ENCODE data around the gene NTRK3.

The NTRK3 gene

DNA sequence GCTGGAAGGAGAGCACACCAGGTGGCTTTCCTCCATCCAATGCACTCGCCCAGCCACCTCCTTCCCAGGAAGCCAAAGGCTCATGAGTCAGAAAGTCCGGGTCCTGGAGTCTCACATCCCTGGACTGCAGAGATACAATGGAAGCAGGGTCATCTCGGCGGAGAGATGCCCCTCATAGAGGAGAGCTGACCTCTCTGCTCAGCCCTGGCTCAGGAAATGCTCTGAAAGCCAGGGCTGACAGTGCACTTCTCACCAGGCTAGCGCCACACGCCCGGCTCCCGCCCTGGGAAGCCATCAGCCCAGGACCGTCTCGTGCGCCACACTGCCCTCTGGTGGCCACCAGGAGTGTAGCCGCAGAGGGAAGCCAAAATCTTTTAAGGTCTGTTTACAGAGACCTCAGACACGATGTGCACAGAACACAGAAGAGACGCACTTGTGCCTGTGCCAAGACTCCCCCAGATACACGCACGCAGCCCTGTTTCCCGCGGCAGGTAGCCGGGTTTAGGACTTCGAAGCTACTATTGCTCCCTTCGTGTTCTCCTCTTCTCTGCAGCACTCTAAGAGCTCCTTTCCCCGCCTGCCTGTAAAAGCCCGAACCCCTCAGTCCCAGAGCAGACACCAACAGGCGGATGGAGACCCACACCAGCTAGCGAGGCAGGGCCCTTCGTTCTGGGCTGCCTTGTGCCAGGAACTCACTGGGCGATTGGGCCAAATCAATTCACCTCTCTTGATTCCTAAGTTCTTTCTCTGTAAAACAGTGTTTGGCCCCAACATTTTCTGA, 9.7 kb downstream of the NTRK3 start:
- no peak overlapping the region for H3K4me3 Mint-ChIP-seq

DNA sequence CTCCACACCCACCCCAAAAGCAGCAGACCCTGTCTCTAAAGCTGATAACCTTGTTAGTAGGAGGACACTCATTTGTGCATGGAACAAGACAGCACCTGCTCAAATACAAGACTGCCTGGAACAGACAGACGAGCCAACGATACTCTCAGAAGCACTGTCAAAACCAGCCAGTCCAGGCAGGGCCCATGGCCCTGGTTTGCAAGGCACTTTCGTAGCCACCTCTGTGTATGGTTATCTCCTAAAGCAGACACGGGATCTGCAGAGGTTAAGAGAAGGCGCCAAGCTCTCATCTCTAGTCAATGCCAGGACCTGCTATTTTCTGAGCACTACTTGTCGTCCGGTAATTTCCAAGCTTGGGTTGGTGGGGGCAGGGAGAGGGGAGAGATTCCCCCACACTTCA, 10.5 kb downstream of the NTRK3 start:
- Mint-ChIP-seq H3K4me1 (ENCODE audit: low read depth) (peaks cover 2% of the 10 kb centered on the region), H3K36me3 (ENCODE audit: low read depth) (no peaks in the 10 kb centered on the region), H3K9me3 (no peaks in the 10 kb centered on the region), H3K27me3 (ENCODE audit: low read depth) (peaks cover 10% of the 10 kb centered on the region), H3K27ac (no peak overlapping the region), H3K4me3 (no peak overlapping the region)

More for the DNA sequence above, 9.7 kb downstream of the NTRK3 start:
- H3K4me1 Mint-ChIP-seq (ENCODE audit: low read depth) = peaks cover 2% of the 10 kb centered on the region
- H3K36me3 Mint-ChIP-seq (ENCODE audit: low read depth) = no peaks in the 10 kb centered on the region
- H3K9me3 Mint-ChIP-seq = no peaks in the 10 kb centered on the region
- H3K27me3 Mint-ChIP-seq (ENCODE audit: low read depth) = peaks cover 10% of the 10 kb centered on the region
- H3K27ac Mint-ChIP-seq = no peak overlapping the region

DNA sequence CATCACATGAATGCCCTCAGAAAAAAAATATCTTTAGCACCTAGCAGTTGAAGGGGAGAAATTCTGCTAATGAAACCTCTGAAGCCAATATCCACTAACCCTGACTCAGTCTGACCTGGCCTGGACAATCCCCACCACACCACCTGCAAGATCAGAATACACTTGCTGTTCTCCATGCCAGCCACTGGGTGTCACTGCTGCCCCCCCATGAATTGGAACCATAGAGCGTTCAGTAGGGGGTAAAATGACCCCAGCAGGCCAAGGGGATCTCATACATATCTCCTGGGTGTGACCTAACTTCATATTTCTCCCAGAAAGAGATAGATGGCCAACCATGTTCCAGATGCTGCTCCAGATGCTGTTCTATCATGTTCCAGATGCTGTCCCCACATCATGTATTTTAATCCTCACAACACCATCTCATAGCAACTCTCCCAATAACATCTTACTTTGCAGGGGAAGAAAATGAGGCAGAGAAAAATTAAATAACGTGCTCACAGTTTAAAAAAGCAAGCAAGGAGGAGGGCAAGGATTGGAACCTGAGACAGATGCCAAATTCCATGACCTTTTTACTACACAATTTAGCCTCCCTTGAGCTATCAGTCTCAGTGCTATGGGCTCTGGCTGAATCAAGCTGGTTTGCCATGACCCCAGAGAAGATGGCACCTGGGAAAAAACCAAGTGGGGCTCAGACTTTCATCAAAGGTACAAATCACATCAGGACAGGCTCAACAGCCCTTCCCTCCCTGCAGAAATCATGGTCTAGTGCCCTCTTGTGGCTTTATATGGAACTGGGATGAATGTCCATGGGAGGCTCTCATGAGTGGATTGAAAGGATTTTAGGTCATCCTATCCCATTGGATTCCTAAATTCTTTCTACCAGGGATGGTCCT, 12.4 kb downstream of the NTRK3 start:
- H3K4me3 Mint-ChIP-seq = no peak overlapping the region
- H3K4me1 Mint-ChIP-seq (ENCODE audit: low read depth) = peaks cover 2% of the 10 kb centered on the region
- H3K27me3 Mint-ChIP-seq (ENCODE audit: low read depth) = peaks cover 10% of the 10 kb centered on the region
- no peaks in the 10 kb centered on the region for H3K36me3 Mint-ChIP-seq (ENCODE audit: low read depth)
- H3K27ac Mint-ChIP-seq = no peak overlapping the region
- no peaks in the 10 kb centered on the region for H3K9me3 Mint-ChIP-seq

DNA sequence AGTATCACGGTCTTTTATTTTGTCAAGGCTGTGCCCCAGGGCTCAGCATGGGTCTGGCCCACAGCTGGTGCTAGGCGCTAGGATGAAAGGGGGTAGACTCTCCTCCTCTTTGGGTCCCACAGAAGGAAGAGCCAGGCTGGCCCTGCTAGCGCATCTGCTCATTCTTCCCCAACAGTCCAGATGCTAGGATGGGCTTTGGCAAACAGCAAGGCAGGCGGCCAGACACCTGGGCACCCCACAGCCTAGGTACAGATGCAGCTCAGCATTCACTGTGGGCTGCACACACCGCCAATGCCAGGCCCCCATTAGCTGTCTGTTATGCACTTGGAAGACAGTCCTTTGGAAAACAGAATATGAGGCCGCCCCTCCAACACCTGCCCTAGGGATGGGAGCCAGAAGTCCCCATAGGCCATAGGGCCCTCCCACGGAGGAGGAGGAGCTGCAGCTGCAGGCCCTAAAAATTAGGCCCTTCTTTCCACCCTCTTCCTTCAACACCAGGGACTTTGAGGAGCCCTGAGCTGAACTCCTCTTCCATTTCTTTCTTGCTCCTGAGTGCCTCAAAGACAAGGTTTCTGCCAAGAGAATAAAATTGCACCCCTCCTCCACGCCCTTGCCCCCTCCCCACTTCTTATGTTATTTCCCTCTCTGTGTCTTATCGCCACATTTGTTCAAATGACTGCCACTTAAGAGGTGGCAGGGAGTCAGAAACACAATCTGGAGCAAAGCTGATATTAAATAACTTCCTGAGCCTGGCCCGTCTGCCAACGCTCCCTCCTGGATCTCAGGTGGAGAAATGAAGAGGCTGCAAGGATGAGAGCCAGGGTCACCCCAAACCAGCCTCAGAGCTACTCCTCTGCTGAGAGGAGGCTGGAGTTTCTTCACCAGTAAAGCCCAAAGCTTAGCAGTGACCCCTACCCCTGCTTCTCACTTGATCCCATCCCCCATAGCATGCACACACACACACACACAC, 13.7 kb downstream of the NTRK3 start:
- no peaks in the 10 kb centered on the region for H3K36me3 Mint-ChIP-seq (ENCODE audit: low read depth)
- H3K27me3 Mint-ChIP-seq (ENCODE audit: low read depth) = peaks cover 10% of the 10 kb centered on the region
- no peaks in the 10 kb centered on the region for H3K9me3 Mint-ChIP-seq
- H3K4me3 Mint-ChIP-seq = no peak overlapping the region
- peaks cover 2% of the 10 kb centered on the region for H3K4me1 Mint-ChIP-seq (ENCODE audit: low read depth)
- no peak overlapping the region for H3K27ac Mint-ChIP-seq

DNA sequence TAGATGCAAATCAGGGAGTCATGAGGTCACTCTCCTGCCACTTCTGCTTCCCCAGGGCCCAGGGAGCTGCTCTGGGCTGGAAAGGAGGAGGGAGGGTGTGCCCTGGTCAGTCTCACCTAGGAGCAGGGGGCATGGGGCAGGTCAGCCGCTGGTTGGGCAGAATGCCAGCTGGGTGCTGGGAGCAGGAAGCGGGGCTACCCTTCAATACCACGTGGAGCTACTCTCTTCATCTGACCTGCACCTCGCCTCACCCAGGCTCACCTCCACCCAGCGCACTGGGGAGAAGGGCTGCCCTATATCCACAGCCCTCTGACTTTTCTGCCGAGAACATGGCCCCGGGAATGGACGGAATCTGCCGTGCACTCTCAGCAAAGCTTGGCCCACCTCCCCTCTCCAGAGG, 15.1 kb downstream of the NTRK3 start:
- Mint-ChIP-seq H3K9me3 (no peaks in the 10 kb centered on the region), H3K4me3 (no peak overlapping the region), H3K27me3 (ENCODE audit: low read depth) (peaks cover 13% of the 10 kb centered on the region), H3K36me3 (ENCODE audit: low read depth) (no peaks in the 10 kb centered on the region), H3K27ac (no peak overlapping the region), H3K4me1 (ENCODE audit: low read depth) (peaks cover under 1% of the 10 kb centered on the region)

DNA sequence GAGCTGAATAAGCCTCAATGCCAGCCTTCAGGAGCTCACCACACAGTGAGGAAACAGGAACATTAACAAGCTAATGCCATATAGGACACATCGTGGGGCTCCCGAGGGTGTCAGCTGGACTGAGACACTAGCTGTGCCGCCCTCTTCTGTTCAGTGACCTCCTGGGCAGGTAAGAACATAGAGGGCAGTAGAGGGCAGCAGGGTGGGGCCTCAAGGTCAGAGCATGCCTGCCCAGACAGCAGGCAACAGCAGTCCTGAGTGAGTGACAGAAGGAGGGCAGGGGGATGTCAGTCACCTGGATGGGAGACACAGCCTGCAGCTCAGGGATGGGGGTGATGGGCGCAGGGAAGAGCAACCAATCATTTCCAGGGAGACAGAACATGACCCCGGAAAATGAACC, 15.5 kb downstream of the NTRK3 start:
- Mint-ChIP-seq H3K36me3 (ENCODE audit: low read depth) (no peaks in the 10 kb centered on the region), H3K27ac (no peak overlapping the region), H3K9me3 (no peaks in the 10 kb centered on the region), H3K4me3 (no peak overlapping the region), H3K4me1 (ENCODE audit: low read depth) (no peaks in the 10 kb centered on the region), H3K27me3 (ENCODE audit: low read depth) (peaks cover 9% of the 10 kb centered on the region)

DNA sequence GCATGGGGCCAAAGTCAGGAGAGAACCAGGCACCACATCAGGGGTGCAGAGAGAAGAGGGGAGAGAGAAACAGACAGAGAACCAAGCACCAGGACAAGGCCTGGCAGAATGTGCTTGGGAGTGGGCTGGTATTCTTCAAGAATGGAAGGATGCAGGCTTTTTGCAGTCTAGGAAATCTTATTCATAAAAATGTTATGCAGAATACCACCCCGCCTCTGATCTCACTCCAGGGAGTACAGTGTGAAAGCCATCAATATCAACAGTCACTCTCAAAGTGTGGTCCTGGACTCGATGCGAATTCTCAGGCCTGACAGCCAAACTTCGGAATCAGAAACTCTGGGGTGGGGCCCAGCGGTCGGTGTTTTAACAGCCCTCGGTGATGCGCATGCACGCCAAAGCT, 16.9 kb downstream of the NTRK3 start:
- Mint-ChIP-seq H3K4me3 (no peak overlapping the region), H3K36me3 (ENCODE audit: low read depth) (no peaks in the 10 kb centered on the region), H3K4me1 (ENCODE audit: low read depth) (no peaks in the 10 kb centered on the region), H3K9me3 (no peaks in the 10 kb centered on the region), H3K27me3 (ENCODE audit: low read depth) (peaks cover 9% of the 10 kb centered on the region), H3K27ac (no peak overlapping the region)

DNA sequence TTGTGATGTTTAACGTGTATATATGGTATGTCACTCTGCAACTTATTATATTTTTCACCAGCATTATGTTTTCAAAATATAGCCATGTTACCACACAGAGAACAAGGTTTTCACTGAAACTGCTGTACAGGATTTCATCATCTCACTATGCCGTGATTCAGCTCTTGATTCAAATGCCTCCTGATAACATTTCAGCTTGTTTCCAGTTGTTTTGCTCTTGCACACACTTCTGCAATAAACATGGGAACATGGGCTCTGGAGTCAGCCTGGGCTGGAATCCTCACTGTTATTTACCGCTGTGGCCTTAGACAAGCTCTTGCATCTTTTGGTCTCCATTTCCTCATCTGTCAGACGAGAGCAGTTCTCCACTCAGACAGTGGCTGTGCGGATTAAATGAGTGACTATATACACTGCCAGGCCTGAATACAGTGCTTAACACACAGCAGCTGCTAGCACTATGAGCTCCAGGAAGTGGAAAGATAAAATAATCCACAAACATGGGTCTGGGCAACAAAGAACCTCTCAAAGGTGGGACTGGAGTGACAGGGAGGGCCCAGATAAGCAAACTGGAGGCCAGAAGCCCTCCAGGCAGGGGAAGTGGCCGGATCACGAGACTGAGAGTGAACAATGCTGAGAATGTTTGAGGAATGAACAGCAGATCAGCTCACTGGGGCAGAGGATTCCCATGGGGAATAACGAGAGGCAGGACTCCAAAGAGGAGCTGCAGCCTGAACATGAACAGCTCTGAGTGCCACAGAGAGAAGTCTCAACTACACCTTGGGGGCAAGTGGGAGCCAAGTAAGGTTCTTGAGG, 17.7 kb downstream of the NTRK3 start:
- no peaks in the 10 kb centered on the region for H3K4me1 Mint-ChIP-seq (ENCODE audit: low read depth)
- no peaks in the 10 kb centered on the region for H3K9me3 Mint-ChIP-seq
- H3K27me3 Mint-ChIP-seq (ENCODE audit: low read depth) = peaks cover 9% of the 10 kb centered on the region
- no peak overlapping the region for H3K27ac Mint-ChIP-seq
- H3K36me3 Mint-ChIP-seq (ENCODE audit: low read depth) = no peaks in the 10 kb centered on the region
- H3K4me3 Mint-ChIP-seq = no peak overlapping the region

DNA sequence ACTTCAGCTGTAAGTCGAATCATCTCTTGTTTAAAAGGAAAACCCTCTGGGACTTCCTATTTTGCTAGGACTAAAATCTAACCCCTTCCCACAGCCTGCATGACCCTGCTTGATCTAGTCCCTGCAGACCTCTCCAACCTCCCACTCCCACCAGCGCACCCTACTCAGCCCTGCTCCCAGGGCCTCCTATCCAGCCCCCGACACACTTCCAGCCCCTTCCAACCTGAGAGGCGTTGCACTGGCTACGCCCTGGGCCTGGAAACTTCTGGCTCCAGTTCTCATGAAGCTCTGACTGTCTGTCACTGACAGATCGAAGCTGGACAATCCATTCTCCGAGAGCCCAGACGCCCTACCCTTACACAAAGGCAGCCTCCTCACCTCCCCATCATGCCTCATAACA, 21.8 kb downstream of the NTRK3 start:
- H3K27me3 Mint-ChIP-seq (ENCODE audit: low read depth) = peaks cover 9% of the 10 kb centered on the region
- H3K27ac Mint-ChIP-seq = no peak overlapping the region
- H3K4me3 Mint-ChIP-seq = no peak overlapping the region
- no peaks in the 10 kb centered on the region for H3K36me3 Mint-ChIP-seq (ENCODE audit: low read depth)
- no peaks in the 10 kb centered on the region for H3K4me1 Mint-ChIP-seq (ENCODE audit: low read depth)
- H3K9me3 Mint-ChIP-seq = no peaks in the 10 kb centered on the region

DNA sequence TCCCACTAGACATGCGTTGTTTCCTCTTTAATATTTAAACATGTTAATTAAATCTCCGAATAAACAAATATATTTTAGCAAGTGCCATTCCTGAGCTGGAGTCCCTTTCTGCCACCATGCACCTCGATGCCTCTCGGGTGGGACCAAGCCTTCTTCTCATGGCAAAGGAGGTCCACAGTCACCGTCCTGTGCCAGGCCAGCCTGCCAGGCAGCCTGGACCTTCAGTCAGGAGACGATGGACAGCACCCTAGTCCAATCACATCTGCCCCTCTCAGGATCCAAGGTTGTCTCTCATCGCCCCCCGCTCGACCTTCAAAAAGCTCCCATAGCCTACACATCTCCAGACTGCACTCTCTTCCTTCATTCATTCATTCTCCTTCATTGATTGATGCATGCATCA, 22.6 kb downstream of the NTRK3 start:
- H3K36me3 Mint-ChIP-seq (ENCODE audit: low read depth) = no peaks in the 10 kb centered on the region
- H3K27me3 Mint-ChIP-seq (ENCODE audit: low read depth) = peaks cover 9% of the 10 kb centered on the region
- no peak overlapping the region for H3K27ac Mint-ChIP-seq
- H3K4me3 Mint-ChIP-seq = no peak overlapping the region
- H3K4me1 Mint-ChIP-seq (ENCODE audit: low read depth) = no peaks in the 10 kb centered on the region
- no peaks in the 10 kb centered on the region for H3K9me3 Mint-ChIP-seq

DNA sequence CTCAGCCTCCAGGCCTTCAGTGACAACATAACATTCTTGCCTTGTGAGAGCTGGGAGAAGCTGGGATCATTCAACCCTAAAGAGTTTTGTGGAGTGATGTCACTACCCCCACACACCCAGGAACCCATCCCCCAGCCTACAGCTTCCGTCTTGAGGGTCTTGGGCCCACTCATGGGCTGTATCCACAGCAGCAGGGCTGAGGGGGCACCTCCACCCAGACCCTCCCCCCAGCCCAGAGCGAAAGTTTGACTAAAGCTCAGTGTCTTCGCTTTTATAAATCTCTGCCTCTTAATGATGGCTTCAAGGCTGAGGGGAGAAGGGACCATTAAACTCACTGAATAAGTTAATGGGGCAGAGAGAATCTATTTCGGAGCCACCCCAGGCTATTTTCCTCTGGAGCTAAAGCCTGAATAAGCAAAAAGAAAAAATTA, 23.8 kb downstream of the NTRK3 start:
- no peaks in the 10 kb centered on the region for H3K4me1 Mint-ChIP-seq (ENCODE audit: low read depth)
- peaks cover 9% of the 10 kb centered on the region for H3K27me3 Mint-ChIP-seq (ENCODE audit: low read depth)
- no peak overlapping the region for H3K27ac Mint-ChIP-seq
- no peak overlapping the region for H3K4me3 Mint-ChIP-seq
- H3K36me3 Mint-ChIP-seq (ENCODE audit: low read depth) = no peaks in the 10 kb centered on the region
- H3K9me3 Mint-ChIP-seq = no peaks in the 10 kb centered on the region

DNA sequence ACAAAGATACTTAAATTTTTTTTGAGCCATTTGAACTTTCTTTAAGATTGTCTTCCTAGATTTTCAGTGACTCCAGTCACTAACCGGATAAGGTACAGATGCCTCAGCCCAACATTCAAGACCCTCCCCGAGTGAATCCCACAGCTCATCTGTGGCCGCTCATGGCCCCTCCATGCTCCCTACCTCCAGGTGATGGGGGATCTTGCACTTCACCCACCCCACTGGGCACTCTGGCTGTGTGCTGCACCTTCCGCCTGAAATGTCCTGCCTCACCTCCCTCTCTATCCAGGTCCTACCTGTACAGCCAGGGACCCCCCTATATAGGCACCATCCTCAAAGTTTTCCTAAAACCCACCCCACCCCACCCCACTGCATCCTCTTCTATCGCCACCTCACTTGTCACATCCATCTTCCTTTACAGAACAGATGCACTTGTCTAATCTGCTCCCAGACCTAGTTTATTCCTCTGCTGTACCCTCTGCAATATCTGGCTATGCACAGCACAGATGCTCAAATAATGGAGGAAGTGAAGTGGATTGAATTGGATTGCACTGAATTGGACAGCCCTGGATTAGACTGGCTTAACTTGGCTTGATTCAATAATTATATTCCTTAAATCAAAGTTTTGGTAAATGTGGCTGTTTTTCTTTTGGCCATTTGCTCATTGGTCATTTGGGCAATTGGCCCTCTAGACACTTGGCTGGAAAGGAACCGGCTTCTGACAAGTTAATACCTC, 24.5 kb downstream of the NTRK3 start:
- Mint-ChIP-seq H3K27ac (no peak overlapping the region), H3K4me3 (no peak overlapping the region), H3K36me3 (ENCODE audit: low read depth) (no peaks in the 10 kb centered on the region), H3K27me3 (ENCODE audit: low read depth) (peaks cover 3% of the 10 kb centered on the region), H3K9me3 (no peaks in the 10 kb centered on the region), H3K4me1 (ENCODE audit: low read depth) (no peaks in the 10 kb centered on the region)

DNA sequence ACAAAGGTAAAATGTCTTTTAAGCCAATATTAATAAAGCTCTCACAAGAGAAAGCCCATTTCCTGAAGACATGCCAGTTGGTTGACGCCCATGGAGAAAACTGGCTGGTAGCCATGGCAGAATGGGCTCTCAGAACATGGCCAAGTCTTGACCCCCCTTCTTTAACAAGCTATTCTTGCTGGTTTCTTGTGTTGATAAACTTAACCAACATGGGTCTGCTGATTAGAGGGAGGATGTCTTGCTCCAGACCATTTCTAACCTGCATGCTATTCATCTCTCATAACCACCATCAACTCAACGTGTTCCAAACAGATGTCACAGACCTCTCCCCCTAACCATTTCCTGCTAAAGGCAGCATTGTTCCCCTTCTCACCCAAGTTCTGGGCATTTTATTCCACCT, 25.7 kb downstream of the NTRK3 start:
- Mint-ChIP-seq H3K4me1 (ENCODE audit: low read depth) (no peaks in the 10 kb centered on the region), H3K9me3 (no peaks in the 10 kb centered on the region), H3K4me3 (no peak overlapping the region), H3K27me3 (ENCODE audit: low read depth) (no peaks in the 10 kb centered on the region), H3K36me3 (ENCODE audit: low read depth) (no peaks in the 10 kb centered on the region), H3K27ac (no peak overlapping the region)

Measured in T-helper 1 cell treated with Interleukin-12 subunit alpha and Interleukin-12 subunit beta and Interleukin-4 antibody, amounts not matched to agents 30 μg/mL and 1 μg/mL, for 36 hours (primary cell).